Activated CD4-positive, alpha-beta T cell treated with anti-CD3 and anti-CD28 coated beads for 48 hours (primary cell): ENCODE data around the gene HSD17B1.
"Not testable (repeated sequence)": the region's sequence is repeated elsewhere in the genome, so short reads cannot be mapped to it uniquely, and the experiment has no call there.

ENCODE experiments used
- DNase-seq: peaks from one replicate; pipeline ENCODE4 v3.0.0-alpha.2; 2020

HSD17B1 gene

DNA sequence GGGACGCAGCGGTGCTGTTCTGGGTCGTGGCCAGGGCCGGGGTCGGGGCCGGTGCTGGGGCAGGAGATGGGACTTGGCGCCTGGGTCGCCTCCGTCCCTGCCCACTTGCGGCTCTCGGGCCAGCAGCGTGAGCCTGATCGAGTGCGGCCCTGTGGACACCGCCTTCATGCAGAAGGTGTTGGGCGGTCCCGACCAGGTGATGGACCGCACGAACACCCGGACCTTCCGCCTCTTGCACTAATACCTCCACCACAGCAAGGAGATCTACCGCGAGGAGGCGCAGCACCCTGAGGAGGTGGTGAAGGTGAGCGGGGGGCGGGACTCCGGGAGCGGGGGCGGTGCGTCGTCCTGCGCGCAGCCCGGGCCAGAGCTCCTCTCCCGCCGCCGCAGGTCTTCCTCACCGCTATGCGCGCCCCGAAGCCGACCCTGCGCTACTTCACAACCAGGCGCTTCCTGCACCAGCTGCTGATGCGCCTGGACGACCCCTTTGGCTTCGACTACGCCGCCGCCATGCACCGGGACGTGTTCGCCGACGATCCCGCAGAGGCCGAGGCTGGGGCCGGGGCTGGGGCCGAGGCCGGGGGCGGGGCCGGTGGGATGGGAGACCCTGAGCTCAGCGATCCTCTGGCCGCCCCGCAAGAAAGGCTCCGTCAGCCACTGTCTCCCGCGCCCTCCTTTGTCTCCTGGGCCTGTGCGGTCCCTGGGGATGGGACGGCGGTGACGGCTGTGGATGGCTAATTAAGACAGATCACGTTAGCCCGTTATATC lies 4.5 kb upstream of the HSD17B1 start:
- peak; percentile 87 for DNase-seq

DNA sequence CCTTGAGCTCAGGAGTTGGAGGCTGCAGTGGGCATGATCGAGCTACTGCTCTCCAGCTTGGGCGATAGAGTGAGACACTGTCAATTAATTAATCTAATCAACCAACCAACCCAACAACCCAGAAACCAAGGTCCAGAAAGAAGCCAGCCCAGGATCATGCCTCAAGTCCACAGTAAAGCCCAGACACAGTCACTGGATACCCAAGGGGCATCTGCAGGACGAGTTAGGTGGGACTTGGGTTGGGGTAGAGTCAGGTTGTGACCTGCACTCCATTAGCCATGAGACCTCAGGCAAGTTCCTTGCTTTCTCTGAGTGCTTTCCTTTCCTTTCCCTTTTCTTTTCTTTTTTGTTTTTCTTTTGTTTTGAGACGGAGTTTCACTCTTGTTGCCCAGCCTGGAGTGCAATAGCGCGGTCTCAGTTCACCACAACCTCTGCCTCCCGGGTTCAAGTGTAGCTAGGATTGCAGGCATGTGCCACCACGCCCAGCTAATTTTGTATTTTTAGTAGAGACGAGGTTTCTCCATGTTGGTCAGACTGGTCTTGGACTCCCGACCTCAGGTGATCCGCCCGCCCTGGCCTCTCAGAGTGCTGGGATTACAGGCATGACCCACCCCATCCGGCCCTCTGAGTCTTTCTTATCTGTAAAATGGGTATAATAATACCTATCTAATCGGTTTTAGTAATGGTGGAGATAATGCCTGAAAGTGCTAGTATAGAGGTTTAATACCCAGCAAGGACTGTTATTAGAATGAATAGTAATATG lies 3.5 kb upstream of the HSD17B1 start:
- no peak for DNase-seq

DNA sequence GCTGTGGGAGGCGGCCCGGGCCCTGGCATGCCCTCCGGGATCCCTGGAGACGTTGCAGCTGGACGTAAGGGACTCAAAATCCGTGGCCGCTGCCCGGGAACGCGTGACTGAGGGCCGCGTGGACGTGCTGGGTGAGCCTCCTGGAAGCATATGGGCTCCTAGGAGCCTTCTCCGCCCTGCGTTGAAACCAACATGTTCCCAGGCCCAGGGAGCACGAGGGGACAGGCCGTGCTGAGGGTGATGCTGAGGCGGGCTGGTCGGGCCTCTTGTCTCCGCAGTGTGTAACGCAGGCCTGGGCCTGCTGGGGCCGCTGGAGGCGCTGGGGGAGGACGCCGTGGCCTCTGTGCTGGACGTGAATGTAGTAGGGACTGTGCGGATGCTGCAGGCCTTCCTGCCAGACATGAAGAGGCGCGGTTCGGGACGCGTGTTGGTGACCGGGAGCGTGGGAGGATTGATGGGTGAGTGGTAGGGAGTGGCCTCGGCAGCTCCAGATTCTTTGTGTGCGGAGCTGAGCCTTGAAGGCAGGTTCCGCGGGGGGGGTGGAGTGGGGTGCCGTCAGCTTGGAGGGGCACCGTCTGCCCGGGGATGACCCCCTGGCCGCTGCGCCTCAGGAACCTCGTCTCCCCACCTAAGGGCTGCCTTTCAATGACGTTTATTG lies 567 bp downstream of the HSD17B1 start:
- no peak for DNase-seq

DNA sequence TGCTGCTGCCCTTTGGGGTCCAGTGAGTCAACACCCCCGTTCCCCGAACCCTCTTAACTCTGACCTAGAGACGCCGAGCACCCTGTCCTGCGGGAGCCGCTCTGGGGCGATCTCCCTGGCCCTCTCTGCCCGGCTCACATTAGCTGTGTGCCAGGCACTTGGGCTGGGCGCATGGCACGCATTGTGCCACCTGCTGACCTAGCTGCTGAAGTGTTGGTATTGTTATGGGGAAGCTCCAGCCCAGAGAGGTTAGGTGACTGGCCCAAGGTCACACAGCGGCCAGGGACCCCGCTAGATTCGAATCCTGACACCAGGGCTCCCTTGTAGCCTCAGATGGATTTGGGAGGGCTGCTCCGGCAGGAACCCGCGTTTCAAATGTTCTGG lies 1.1 kb downstream of the HSD17B1 start:
- peak; percentile 31 for DNase-seq

- DNase-seq, result peak; percentile 80
These were observed 1.8 kb downstream of the HSD17B1 start for GRCh38 chr17:42554250-42555121.

- no peak for DNase-seq
These were observed 2.4 kb downstream of the HSD17B1 start for GRCh38 chr17:42555122-42555622.

DNA sequence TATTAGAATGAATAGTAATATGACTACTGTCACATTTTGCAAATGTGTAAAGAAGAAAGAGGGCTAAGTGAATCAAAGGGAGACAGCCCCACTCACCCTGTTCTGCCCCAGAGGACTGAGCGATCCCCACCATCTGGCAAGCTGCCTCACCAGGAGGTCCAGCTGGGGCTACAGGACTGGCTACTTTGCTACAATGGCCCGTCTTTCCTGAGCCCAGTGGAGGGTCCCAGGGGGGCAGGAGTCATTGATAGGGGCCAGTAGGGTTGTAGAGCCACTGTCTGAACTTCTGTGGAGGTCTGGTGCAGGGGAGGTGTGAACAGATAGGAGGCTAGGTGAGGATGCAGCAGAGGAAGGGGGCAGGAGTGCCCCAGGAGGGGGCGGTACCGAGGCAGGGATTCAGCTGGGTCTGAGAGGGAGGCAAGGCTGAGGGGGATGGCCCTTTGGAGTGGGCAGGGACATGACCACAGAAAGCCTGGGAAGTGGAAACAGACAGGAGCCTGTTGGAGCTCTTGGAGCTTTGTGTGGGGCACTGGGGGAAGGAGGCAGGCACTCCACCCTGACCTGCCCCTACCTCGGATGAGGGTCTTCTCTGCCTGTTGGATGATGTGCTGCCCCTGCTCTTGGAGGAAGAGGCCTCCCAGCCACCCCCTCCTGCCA lies 3.4 kb downstream of the HSD17B1 start:
- not testable (repeated sequence) for DNase-seq

- DNase-seq, result no peak
These were observed 6.4 kb downstream of the HSD17B1 start for GRCh38 chr17:42559075-42559474.

GRCh38 chr17:42560246-42560645 lies 7.5 kb downstream of the HSD17B1 start:
- no peak for DNase-seq

- peak; percentile 96 for DNase-seq
These were observed 9.2 kb downstream of the HSD17B1 start, which contains the start of gene COASY for GRCh38 chr17:42561897-42562387. TSS of gene COASY (plus strand) at chr17:42562148. CDS start at chr17:42562623, 475 bp downstream.

DNA sequence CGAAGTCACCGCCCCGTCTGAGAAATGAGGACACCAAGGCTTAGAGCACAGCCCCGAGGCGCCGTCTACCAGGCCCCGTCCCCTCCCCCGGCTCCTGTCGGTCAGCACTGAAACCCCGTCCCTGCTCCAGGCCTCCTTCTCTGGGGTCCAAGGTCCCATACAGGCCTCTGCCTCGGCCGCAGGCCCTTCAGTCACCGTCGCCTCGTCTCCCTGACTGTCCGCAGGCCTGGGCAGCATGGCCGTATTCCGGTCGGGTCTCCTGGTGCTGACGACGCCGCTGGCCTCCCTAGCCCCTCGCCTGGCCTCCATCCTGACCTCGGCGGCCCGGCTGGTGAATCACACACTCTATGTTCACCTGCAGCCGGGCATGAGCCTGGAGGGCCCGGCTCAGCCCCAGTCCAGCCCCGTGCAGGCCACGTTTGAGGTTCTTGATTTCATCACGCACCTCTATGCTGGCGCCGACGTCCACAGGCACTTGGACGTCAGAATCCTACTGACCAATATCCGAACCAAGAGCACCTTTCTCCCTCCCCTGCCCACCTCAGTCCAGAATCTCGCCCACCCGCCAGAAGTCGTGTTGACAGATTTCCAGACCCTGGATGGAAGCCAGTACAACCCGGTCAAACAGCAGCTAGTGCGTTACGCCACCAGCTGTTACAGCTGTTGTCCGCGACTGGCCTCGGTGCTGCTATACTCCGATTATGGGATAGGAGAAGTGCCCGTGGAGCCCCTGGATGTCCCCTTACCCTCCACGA lies 9.8 kb downstream of the HSD17B1 start:
- peak; percentile 29 for DNase-seq

- no peak for DNase-seq
These were observed 10.4 kb downstream of the HSD17B1 start for GRCh38 chr17:42563143-42563509.

DNA sequence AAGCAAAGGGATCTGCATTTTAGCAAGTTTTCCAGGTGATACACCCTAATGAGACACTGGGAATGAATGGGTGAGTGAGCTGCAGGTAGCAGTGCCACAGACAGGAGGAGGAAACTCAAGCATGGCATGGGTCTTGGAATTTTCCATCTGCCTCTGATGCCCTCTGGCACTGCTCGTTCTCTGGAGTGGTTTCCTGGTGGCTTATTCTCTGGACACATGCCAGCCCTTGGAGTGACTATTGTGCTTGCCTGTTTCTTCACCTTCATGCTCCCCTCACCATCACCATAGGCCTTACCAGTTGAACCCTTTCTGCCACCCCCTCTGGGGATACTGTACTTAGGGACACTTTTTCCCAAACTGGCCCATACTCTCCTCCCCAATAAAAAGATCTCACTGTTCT lies 10.8 kb downstream of the HSD17B1 start:
- no peak for DNase-seq

GRCh38 chr17:42563950-42564349 lies 11.2 kb downstream of the HSD17B1 start:
- DNase-seq, result no peak

DNA sequence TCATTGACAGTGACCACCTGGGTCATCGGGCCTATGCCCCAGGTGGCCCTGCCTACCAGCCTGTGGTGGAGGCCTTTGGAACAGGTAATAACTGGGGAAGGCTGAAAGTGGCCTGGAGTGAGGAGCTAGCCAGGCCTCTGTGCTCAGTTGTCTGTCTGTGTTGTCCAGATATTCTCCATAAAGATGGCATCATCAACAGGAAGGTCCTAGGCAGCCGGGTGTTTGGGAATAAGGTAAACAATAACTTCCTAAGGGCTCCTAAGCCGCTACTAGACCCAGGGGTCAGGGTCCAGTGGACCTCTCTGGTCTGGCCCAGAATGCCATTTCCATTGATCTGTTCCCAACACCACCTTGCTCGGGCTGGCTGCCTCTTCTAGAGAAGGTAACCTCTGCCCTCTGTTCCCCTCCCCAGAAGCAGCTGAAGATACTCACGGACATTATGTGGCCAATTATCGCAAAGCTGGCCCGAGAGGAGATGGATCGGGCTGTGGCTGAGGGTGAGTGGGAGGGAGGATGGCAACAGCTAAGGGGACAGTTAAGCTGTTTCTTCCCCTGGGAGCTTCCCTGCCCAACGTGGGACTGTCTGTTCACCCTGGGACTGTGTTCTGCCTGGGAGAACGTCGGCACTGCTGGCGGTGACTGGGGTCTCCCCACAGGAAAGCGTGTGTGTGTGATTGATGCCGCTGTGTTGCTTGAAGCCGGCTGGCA lies 12.2 kb downstream of the HSD17B1 start:
- no peak for DNase-seq

DNA sequence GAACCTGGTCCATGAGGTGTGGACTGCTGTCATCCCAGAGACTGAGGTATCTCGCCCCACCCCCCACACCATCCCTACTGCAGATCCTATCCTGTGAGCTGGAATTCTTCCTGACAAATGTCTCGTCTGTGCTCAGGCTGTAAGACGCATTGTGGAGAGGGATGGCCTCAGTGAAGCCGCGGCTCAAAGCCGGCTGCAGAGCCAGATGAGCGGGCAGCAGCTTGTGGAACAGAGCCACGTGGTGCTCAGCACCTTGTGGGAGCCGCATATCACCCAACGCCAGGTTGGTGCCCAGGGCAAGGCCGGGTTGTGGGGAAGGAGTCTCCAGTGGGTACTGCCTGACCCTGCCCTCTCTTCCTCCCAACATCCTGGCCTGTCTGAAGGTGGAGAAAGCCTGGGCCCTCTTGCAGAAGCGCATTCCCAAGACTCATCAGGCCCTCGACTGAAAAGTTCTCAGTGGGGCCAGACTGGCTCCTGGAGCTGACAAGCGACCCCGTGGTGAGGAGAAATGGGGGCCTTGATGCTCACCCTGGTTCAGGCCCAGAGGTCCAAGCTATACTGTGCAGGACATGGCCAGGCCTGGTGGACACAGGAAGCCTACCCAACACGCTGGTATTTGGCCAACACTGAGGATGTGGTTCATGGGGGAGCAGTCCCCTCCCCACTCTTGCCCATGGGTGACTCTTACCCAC lies 12.9 kb downstream of the HSD17B1 start:
- no peak for DNase-seq

DNA sequence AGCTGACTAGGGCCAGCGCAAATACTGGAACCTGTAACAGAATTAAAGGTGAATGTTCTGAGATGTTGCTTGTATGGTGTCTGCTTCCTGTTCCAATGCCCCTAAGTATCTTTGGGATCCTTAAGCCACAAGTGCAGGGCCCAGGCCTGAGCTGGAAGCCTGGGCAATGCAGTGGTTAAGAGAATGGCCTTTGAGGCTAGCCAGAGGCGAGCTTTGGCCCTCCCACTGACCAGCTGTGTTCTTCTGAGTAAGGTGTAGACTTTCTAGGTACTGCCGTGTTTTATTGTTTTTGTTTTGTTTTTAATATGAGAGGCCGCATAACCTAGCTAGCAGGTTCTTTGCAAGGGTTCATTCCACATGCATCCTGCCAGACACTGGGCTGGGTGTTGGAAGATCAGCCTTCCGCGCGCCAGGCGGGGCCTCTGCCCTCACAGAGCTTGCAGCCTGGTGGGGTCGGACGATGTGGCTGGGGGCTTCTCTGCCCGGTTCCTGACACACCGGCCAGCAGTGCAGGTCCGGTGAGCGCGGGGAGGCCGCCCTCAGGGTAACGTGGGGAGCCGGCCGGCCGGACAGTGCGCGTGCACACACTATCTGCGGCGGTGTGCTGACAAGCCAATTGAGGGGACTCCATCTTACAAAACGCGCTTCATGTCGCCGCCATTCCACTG lies 13.6 kb downstream of the HSD17B1 start:
- no peak for DNase-seq

DNA sequence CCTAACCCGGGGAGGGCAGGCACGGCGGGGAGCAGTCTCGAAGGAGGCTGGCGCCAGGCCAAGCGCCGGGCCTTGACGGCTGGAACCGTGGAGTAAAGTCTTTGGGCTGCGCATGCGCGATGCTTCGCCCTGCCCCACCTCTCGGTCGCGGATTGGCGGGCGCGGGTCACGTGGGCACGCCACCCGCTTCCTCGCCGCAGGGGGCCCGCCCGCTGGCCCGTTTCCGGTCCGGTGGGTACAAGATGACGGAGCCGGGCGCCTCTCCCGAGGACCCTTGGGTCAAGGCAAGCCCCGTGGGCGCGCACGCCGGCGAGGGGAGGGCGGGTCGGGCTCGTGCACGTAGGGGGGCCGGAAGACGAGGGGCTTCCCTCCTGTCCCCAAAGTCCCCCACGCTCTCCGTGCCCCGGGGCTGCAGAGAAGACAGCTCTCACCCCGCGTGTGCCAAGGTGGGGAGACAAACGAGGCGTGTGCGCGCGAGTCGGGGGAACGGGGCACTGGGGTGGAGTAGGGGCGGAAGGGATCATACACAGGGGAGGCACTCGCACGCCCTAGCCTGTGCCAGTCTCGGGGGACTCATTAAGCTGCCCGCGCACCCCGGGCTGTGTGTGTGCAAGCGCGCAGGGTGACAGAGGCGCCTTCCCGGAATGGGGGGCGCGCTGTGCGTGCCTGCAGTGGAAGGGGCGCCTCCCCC lies 14.3 kb downstream of the HSD17B1 start, which contains the start of gene MLX:
MLX (plus strand) TSS at position 218 of the 691 bp plus-strand sequence; CDS start at position 243, 25 bp downstream.
- peak; percentile 94 for DNase-seq
